ENCODE results near the gene LYPD8. TPM values are rescaled to one million over a fixed set of nuclear protein-coding genes. Genes with fewer than 3 reads are reported as not detected.

LYPD8 gene
- total and polyA plus RNA-seq, 2 donors (not counting 3 experiments of a cell fraction or from before 2014, with no cell fraction given) = not detected

DNA sequence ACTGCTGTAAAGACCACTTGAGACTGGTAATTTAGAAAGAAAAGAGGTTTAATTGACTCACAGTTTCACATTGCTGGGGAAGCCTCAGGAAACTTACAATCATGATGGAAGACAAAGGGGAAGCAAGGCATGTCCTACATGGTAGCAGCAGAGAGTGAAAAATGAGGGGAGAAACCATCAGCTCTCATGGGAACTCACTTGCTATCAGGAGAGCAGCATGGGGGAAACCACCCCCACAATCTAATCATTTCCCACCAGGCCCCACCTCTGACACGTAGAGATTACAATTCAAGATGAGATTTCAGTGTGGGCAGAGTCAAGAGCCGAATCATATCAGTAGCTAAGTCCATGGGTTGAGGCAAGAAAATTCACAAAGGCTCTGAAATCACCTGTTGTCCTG lies 23.8 kb upstream of the LYPD8 start:
- H3K9ac ChIP-seq (replicated peaks; ENCODE audit: extremely low read depth, insufficient read depth, low read length) = no peak overlapping the region
- H3K9me1 ChIP-seq (replicated peaks; ENCODE audit: control insufficient read depth, extremely low read depth, insufficient read depth, low read length) = no peaks in the 10 kb centered on the region
- H3K4me3 ChIP-seq (replicated peaks in 1 of 3; ENCODE audit: insufficient read depth in 1 of 3, low read depth in 1 of 3, low read length in 3 of 3) = no peak overlapping the region
- H4K20me1 ChIP-seq (replicated peaks; ENCODE audit: control insufficient read depth, extremely low read depth, insufficient read depth, low read length) = no peaks in the 10 kb centered on the region
- POLR2A ChIA-PET = no interaction called here
- DNase-seq (ENCODE audit: low read depth, low spot score) = no peak
- FAIRE-seq = no peak
- dilution Hi-C loops (cut with MboI; ENCODE audit: extremely low pct_ligation_motif_present, low sequenced_read_pairs) = no loop called here
- CTCF ChIA-PET = no interaction called here
- H3K4me1 ChIP-seq (ENCODE audit: control insufficient read depth, extremely low read depth, insufficient read depth, low read length) = no peaks in the 10 kb centered on the region
- H3K27me3 ChIP-seq (ENCODE audit: control insufficient read depth in 2 of 2, insufficient read depth in 2 of 2, low read length in 2 of 2) = no peaks in the 10 kb centered on the region
- TF ChIP-seq JUN (IDR thresholded peaks at IDR 0.05; ENCODE audit: borderline replicate concordance, insufficient read depth, insufficient read length, low read depth) (no peak), MYC (IDR thresholded peaks at IDR 0.05; ENCODE audit: low read depth, low read length) (no peak), POLR2A (IDR thresholded peaks at IDR 0.05; ENCODE audit: low read depth, low read length) (no peak), POLR2AphosphoS5 (IDR thresholded peaks at IDR 0.05; ENCODE audit: insufficient read depth, low read depth, low read length) (no peak), FOS (IDR thresholded peaks at IDR 0.05; ENCODE audit: borderline replicate concordance, insufficient read depth, low read length) (no peak), CTCF (IDR thresholded peaks at IDR 0.05; ENCODE audit: extremely low read depth in 1 of 2, insufficient read depth in 1 of 2, low read depth in 1 of 2, low read length in 2 of 2) (no peak), EZH2 (IDR thresholded peaks at IDR 0.05; ENCODE audit: borderline replicate concordance, low read depth, low read length, severe bottlenecking) (no peak), GATA2 (IDR thresholded peaks at IDR 0.05; ENCODE audit: insufficient read depth, insufficient read length, low read depth, low read length) (no peak)
- TF ChIP-seq, protein P1, sequence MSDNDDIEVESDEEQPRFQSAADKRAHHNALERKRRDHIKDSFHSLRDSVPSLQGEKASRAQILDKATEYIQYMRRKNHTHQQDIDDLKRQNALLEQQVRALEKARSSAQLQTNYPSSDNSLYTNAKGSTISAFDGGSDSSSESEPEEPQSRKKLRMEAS (IDR thresholded peaks at IDR 0.05; ENCODE audit: insufficient read depth, insufficient read length) = no peak
- no peaks in the 10 kb centered on the region for H3K9me3 ChIP-seq (replicated peaks; ENCODE audit: control insufficient read depth, insufficient read depth, low read length)
- no peak overlapping the region for H2AFZ ChIP-seq (ENCODE audit: low read depth, low read length)
- H3K36me3 ChIP-seq (ENCODE audit: control insufficient read depth in 2 of 2, extremely low read depth in 1 of 2, insufficient read depth in 2 of 2, low read length in 2 of 2) = no peaks in the 10 kb centered on the region
- H3K4me2 ChIP-seq (ENCODE audit: insufficient read depth, low read length) = no peak overlapping the region
- BruUV-seq (replicated peaks) = no TSS peak
- H3K27ac ChIP-seq (ENCODE audit: insufficient read depth, low read depth, low read length) = no peak overlapping the region
- intact Hi-C loops (cut with micrococcal nuclease) = no loop called here
- no peaks in the 10 kb centered on the region for H3K79me2 ChIP-seq (ENCODE audit: control insufficient read depth, insufficient read depth, low read length)

All from endothelial cell of umbilical vein (primary cell).